ENCODE data around the gene ZDHHC19.

Gene ZDHHC19

DNA sequence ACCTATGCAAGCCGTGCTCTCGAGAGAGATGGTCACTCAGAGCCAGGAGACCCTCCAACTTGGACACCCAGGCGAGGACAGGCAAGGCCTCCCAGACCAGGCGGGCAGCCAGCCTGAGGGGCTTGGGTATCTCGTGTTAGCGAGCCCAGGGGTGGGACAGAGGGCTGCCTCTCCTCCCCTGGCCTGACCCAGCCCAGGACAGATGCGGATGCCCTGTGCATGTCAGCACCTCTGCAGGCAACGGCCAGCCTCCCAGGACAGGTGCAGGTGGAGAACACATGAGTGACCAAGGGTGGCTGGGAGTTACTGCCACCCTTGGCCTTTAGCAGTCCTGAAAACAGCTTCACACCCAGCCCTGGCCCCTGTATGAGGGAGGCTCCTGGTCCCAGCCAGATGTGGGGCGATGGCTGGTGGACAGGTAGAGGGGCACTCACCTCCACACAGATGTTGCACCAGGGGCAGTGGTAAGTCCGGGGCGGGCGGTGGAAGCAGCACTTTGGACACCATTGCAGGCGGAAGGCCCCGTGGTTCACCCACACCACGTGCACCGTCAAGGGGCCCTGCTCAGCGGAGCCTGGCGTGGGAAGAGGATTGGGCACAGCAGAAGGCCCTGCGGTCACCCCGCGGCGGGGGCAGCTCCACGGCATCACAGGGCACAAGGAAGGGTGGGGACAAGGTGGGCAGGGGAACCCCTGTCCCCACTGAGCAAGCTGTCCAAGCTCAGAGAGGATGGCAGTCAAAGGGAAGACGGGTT is 2.1 kb downstream of the ZDHHC19 start:
- no peak for TF ChIP-seq TAF1 (IDR thresholded peaks at IDR 0.05; ENCODE audit: borderline replicate concordance, insufficient read depth, low read length)
- no peak for TF ChIP-seq POLR2AphosphoS5 (IDR thresholded peaks at IDR 0.05; ENCODE audit: low read depth, low read length)

- no peak for TF ChIP-seq FOXP2 (optimal IDR thresholded peaks at IDR 0.05; ENCODE audit: borderline replicate concordance, extremely low read depth, extremely low read length, insufficient read depth)
- TF ChIP-seq REST (IDR thresholded peaks at IDR 0.05; ENCODE audit: insufficient read depth in 1 of 2, low read depth in 2 of 2, low read length in 2 of 2): no peak
- TF ChIP-seq POLR2AphosphoS5 (IDR thresholded peaks at IDR 0.05; ENCODE audit: low read depth, low read length): no peak
- TF ChIP-seq TAF1 (IDR thresholded peaks at IDR 0.05; ENCODE audit: borderline replicate concordance, insufficient read depth, low read length): no peak
- no peak for TF ChIP-seq SIN3A (IDR thresholded peaks at IDR 0.05; ENCODE audit: borderline replicate concordance, insufficient read depth, low read length)
Measured at GRCh38 chr3:196207833-196208607, 3.2 kb downstream of the ZDHHC19 start.

- TF ChIP-seq FOXP2 (optimal IDR thresholded peaks at IDR 0.05; ENCODE audit: borderline replicate concordance, extremely low read depth, extremely low read length, insufficient read depth): no peak
- TF ChIP-seq SIN3A (IDR thresholded peaks at IDR 0.05; ENCODE audit: borderline replicate concordance, insufficient read depth, low read length): no peak
- no peak for TF ChIP-seq TAF1 (IDR thresholded peaks at IDR 0.05; ENCODE audit: borderline replicate concordance, insufficient read depth, low read length)
- TF ChIP-seq REST (IDR thresholded peaks at IDR 0.05; ENCODE audit: insufficient read depth in 1 of 2, low read depth in 2 of 2, low read length in 2 of 2): no peak
- TF ChIP-seq POLR2AphosphoS5 (IDR thresholded peaks at IDR 0.05; ENCODE audit: low read depth, low read length): no peak
Measured at GRCh38 chr3:196207159-196207832, 3.9 kb downstream of the ZDHHC19 start.

GRCh38 chr3:196203846-196204245 is 7.4 kb downstream of the ZDHHC19 start:
- no peak for TF ChIP-seq SIN3A (IDR thresholded peaks at IDR 0.05; ENCODE audit: borderline replicate concordance, insufficient read depth, low read length)
- no peak for TF ChIP-seq FOXP2 (optimal IDR thresholded peaks at IDR 0.05; ENCODE audit: borderline replicate concordance, extremely low read depth, extremely low read length, insufficient read depth)
- TF ChIP-seq TAF1 (IDR thresholded peaks at IDR 0.05; ENCODE audit: borderline replicate concordance, insufficient read depth, low read length): no peak
- TF ChIP-seq REST (IDR thresholded peaks at IDR 0.05; ENCODE audit: insufficient read depth in 1 of 2, low read depth in 2 of 2, low read length in 2 of 2): no peak
- no peak for TF ChIP-seq POLR2AphosphoS5 (IDR thresholded peaks at IDR 0.05; ENCODE audit: low read depth, low read length)

DNA sequence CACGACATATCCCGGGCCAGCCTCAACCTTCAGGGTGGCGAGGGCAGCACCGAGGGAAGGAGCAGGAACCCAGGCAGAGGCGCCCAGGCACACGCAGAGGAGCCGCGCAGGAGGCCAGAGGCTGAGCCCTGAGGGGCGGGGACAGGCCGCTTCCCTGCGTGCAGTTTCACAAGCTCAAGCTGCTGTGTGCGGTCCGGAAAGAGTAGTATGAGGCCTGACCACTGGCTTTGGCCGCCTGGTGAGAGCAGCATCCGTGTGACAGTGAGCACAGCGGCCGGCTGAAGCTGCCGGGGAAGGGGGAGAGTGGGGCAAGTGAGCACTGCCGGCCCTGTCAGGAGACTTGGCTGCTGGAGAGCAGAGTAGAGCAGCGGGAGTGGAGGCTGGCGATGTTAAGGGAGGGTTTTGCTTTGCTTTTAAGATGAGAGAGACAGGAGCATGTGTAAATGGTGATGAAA is 8.7 kb downstream of the ZDHHC19 start:
- TF ChIP-seq SIN3A (IDR thresholded peaks at IDR 0.05; ENCODE audit: borderline replicate concordance, insufficient read depth, low read length) (no peak), TAF1 (IDR thresholded peaks at IDR 0.05; ENCODE audit: borderline replicate concordance, insufficient read depth, low read length) (no peak), FOXP2 (optimal IDR thresholded peaks at IDR 0.05; ENCODE audit: borderline replicate concordance, extremely low read depth, extremely low read length, insufficient read depth) (no peak), REST (IDR thresholded peaks at IDR 0.05; ENCODE audit: insufficient read depth in 1 of 2, low read depth in 2 of 2, low read length in 2 of 2) (no peak), POLR2AphosphoS5 (IDR thresholded peaks at IDR 0.05; ENCODE audit: low read depth, low read length) (no peak)

All from PFSK-1 (cell line).